Measurements from ENCODE around the gene KCNE4.

DNA sequence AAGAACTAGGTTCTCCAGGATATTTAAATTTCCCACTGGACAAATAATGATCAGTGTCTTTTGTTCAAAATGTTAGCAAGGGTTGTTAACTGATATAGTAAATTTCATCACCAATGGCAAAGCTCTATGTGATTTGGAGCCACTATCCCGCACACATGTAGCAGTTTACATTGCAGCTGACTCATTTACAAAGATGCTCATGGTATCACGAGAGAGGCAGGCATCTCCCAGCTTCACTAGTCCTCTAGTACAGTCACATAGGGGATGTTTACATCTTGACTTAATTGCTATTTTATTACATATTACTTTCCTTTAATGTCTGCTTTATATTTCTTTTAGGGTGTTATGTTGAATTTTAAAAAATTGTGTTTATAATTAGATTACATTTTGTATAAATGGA is 30.7 kb downstream of the KCNE4 start:
- TF ChIP-seq, protein P1, sequence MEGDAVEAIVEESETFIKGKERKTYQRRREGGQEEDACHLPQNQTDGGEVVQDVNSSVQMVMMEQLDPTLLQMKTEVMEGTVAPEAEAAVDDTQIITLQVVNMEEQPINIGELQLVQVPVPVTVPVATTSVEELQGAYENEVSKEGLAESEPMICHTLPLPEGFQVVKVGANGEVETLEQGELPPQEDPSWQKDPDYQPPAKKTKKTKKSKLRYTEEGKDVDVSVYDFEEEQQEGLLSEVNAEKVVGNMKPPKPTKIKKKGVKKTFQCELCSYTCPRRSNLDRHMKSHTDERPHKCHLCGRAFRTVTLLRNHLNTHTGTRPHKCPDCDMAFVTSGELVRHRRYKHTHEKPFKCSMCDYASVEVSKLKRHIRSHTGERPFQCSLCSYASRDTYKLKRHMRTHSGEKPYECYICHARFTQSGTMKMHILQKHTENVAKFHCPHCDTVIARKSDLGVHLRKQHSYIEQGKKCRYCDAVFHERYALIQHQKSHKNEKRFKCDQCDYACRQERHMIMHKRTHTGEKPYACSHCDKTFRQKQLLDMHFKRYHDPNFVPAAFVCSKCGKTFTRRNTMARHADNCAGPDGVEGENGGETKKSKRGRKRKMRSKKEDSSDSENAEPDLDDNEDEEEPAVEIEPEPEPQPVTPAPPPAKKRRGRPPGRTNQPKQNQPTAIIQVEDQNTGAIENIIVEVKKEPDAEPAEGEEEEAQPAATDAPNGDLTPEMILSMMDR (IDR thresholded peaks at IDR 0.05; ENCODE audit: low read depth, low read length): no peak
- TF ChIP-seq POLR2A (IDR thresholded peaks at IDR 0.05; ENCODE audit: extremely low read depth, insufficient read length): no peak

Data from NB4 (cell line).